Measurements from ENCODE around the gene IL11.

The IL11 gene

GRCh38 chr19:55316646-55317045 lies 53.6 kb downstream of the IL11 start:
- no peak overlapping the region for H3K4me3 ChIP-seq (ENCODE audit: low read length)
- no peak for TF ChIP-seq CTCF (IDR thresholded peaks at IDR 0.05; ENCODE audit: insufficient read depth, low read depth, low read length, missing control alignments)
- no peak for DNase-seq (ENCODE audit: low read depth)

GRCh38 chr19:55315956-55316525 lies 54.2 kb downstream of the IL11 start:
- peak; percentile 93 for DNase-seq (ENCODE audit: low read depth)

DNA sequence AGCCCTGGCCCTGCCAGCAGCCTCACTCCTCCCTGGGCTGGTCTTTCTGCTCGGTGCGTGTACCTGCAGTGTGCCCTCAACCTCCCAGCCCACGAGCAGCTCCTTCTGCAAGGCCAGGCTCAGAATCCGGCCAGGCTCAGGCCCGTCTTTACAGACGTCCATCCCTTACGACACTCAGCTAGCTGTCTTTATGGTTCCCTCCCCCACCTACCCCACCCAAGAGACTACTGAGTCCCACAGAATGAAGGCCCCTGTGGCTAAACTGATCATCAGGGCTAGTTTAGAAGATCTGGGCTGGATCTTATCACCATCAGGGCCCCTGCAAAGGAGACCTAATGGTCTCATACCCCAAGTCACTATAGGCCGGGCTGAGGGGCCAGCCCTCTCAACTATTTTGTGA lies 55.9 kb downstream of the IL11 start:
- no peak overlapping the region for H3K4me3 ChIP-seq (ENCODE audit: low read length)
- DNase-seq (ENCODE audit: low read depth): no peak
- TF ChIP-seq CTCF (IDR thresholded peaks at IDR 0.05; ENCODE audit: insufficient read depth, low read depth, low read length, missing control alignments): no peak

More at GRCh38 chr19:55315956-55316525, 54.2 kb downstream of the IL11 start:
- TF ChIP-seq CTCF (IDR thresholded peaks at IDR 0.05; ENCODE audit: insufficient read depth, low read depth, low read length, missing control alignments): no peak
- H3K4me3 ChIP-seq (ENCODE audit: low read length): no peak overlapping the region

All from epithelial cell of esophagus (primary cell).